Thyroid gland (tissue), 4 donors: ENCODE data around the gene NFILZ. TPM values are rescaled to one million over a fixed set of nuclear protein-coding genes. Genes with fewer than 3 reads are reported as not detected.

Experiments
- DNase-seq, 2 donors: peaks; one replicate each; pipeline ENCODE4 v3.0.0-alpha.2; 2019
- H3K27ac ChIP-seq, 3 donors: fragments of 200-600 bp; sonication (generic); 1 replicate in 2 of 3; 2 replicates in 1 of 3; pipeline ENCODE4 v1.5.1; 2016 to 2019; ENCODE audit warnings: mild to moderate bottlenecking in 1 of 3, moderate library complexity in 1 of 3
- H3K27me3 ChIP-seq: fragments of 200-600 bp; sonication (generic); one replicate; pipeline ENCODE4 v1.5.1; 2019
- H3K36me3 ChIP-seq, 2 donors: fragments of 200-600 bp; sonication (generic); one replicate each; pipeline ENCODE4 v1.5.1; 2016 to 2019
- H3K4me1 ChIP-seq, 2 donors: fragments of 200-600 bp; sonication (generic); one replicate each; pipeline ENCODE4 v1.5.1; 2017 to 2019
- H3K4me3 ChIP-seq, 3 donors: fragments of 200-600 bp; sonication (generic); replicated peaks in 1 of 3; 1 replicate in 2 of 3; 2 replicates in 1 of 3; pipeline ENCODE4 v1.5.1; 2016; ENCODE audit warnings: mild to moderate bottlenecking in 1 of 3
- H3K9me3 ChIP-seq: fragments of 200-600 bp; sonication (generic); one replicate; pipeline ENCODE4 v1.5.1; 2017
- POLR2A ChIP-seq, 2 donors: fragments of 450-650 bp; IDR thresholded peaks; one replicate each; pipeline ENCODE4 v1.6.1; 2017; ENCODE audit warnings: antibody characterized with exemption in 2 of 2, mild to moderate bottlenecking in 2 of 2, moderate library complexity in 1 of 2
- WGBS, 2 donors: methylation state at CpG; one replicate each; pipeline ENCODE4 v1.1.5; 2017; 5-methylcytosine and 5-hydroxymethylcytosine counted together
- intact Hi-C: fragments of 100-400 bp; cut with DNase I; formaldehyde crosslinking; loops from one replicate; pipeline ENCODE4 v1.15.1; 2023
- total RNA-seq, 4 donors: library from RNA; depleted of rRNA; stranded (reverse); fragments of >200 nt; gene quantifications; one replicate each; pipeline ENCODE4 v1.2.3, GENCODE V29; 2016
- TF ChIP-seq, protein P1 (sequence below), 6 experiments: fragments of 200-600 bp in 3 of 6; fragments of 450-650 bp in 3 of 6; sonication (generic) in 3 of 6; IDR thresholded peaks; one replicate each; pipeline ENCODE4 v1.5.1; 2016 to 2019; ENCODE audit warnings: antibody characterized with exemption in 6 of 6, mild to moderate bottlenecking in 2 of 6, inconsistent platforms in 1 of 6, moderate library complexity in 1 of 6

The NFILZ gene
- total RNA-seq, 4 donors from 2014 or later, result not detected

DNA sequence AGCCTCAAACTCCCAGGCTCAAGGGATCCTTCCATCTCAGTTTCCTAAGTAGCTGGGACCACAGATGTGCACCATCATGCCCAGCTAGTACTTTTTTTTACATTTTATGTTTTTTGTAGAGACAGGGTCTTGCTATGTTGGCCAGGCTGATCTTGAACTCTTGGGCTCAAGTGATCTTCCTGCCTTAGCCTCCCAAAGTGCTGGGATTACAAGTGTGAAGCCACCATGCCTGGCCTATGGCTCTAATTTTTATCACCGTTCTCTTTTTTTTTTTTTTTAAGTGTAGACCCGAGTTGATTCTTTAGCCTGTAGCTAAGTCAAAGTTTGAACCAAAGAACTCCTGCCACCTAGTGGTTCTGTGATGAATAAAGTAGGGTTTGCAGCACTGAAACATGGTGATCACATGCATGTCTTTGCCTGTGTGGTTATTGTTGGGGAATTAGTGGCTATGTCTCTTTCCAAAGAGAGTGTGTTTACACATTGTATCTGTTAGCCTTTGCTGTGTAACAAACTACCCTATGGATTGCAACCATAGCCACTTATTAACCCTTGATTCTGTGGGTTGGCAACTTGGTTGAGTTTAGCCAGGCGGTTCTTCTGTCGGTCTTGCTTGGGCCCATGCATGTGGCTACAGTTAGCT is 11.6 kb downstream of the NFILZ start:
- intact Hi-C loops, result no loop called here
- TF ChIP-seq, protein P1, sequence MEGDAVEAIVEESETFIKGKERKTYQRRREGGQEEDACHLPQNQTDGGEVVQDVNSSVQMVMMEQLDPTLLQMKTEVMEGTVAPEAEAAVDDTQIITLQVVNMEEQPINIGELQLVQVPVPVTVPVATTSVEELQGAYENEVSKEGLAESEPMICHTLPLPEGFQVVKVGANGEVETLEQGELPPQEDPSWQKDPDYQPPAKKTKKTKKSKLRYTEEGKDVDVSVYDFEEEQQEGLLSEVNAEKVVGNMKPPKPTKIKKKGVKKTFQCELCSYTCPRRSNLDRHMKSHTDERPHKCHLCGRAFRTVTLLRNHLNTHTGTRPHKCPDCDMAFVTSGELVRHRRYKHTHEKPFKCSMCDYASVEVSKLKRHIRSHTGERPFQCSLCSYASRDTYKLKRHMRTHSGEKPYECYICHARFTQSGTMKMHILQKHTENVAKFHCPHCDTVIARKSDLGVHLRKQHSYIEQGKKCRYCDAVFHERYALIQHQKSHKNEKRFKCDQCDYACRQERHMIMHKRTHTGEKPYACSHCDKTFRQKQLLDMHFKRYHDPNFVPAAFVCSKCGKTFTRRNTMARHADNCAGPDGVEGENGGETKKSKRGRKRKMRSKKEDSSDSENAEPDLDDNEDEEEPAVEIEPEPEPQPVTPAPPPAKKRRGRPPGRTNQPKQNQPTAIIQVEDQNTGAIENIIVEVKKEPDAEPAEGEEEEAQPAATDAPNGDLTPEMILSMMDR (IDR thresholded peaks at IDR 0.05), result peak in 3 of 6 experiments; percentile 40 to 46 (median 44)
- TF ChIP-seq POLR2A (IDR thresholded peaks at IDR 0.05), result no peak
- no peaks in the 10 kb centered on the region for H3K27me3 ChIP-seq
- whole genome bisulfite sequencing, 2 donors, result 51 to 52% methylated on average over 4 of the region's 4 CpGs
- no peaks in the 10 kb centered on the region for H3K9me3 ChIP-seq
- H3K4me1 ChIP-seq, result no peaks in the 10 kb centered on the region
- no peak for DNase-seq
- no peak overlapping the region for H3K27ac ChIP-seq
- H3K4me3 ChIP-seq, result no peak overlapping the region
- H3K36me3 ChIP-seq, result no peaks in the 10 kb centered on the region

DNA sequence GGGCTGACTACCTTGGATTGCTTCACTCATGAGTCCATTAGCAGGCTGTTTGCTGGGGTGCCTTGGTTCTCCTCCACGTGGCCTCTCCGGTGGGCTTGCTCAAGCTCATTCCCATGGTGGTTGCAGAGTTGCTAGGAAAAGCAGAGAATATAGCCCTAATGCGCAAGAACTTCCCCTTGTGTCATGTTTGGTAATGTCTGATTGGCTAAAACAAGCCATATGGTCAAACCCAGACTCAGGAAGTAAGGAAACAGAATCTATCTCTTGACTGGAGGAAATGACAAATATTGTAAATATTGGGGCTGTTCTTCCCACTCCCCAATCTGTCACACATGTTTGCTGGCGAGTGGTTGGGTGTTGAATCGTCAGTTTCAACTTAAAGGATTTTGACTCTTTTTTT is 12.1 kb downstream of the NFILZ start:
- Histone ChIP-seq H3K27ac (no peak overlapping the region), H3K4me1 (no peaks in the 10 kb centered on the region), H3K27me3 (no peaks in the 10 kb centered on the region), H3K4me3 (no peak overlapping the region), H3K36me3 (no peaks in the 10 kb centered on the region), H3K9me3 (no peaks in the 10 kb centered on the region)
- WGBS, 2 donors, result 72 to 89% methylated on average over 5 of the region's 5 CpGs
- TF ChIP-seq, protein P1 (IDR thresholded peaks at IDR 0.05), result no peak
- TF ChIP-seq POLR2A (IDR thresholded peaks at IDR 0.05), result no peak
- intact Hi-C loops, result no loop called here
- no peak for DNase-seq

DNA sequence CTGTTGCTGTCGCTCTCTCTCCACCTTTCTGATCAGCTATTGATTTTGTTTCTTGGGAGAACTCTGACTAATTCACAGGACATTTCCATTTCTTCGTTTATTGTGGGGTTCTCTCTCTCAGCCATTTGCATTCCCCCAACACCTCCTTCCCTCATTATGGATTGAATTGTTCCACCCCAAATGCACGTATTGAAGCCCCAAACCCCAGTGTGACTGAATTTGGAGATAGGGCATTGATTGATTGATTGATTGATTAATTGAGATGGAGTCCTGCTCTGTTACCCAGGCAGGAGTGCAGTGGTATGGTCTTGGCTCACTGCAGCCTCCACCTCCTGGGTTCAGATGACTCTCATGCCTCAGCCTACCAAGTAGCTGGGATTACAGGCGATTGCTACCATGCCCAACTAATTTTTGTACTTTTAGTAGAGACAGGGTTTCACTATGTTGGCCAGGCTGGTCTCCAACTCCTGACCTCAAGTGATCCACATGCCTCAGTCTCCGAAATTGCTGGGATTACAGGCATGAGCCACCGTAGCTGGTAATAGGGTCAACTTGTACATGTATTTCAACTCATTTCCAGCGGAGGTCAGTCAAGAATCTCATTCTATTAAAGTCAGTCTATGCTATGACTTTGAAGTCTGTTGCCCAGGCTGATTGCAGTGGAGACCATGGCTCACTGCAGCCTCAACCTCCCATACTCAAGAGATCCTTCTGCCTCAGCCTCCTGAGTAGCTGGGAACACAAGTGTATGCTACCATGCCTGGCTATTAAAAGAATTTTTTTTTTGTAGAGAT is 13.6 kb downstream of the NFILZ start:
- Histone ChIP-seq H3K9me3 (no peaks in the 10 kb centered on the region), H3K36me3 (no peaks in the 10 kb centered on the region), H3K4me1 (no peaks in the 10 kb centered on the region), H3K27me3 (no peaks in the 10 kb centered on the region), H3K27ac (no peak overlapping the region), H3K4me3 (no peak overlapping the region)
- WGBS, 2 donors, result 68 to 71% methylated on average over 7 of the region's 7 CpGs
- TF ChIP-seq, protein P1 (IDR thresholded peaks at IDR 0.05), result no peak
- no peak for TF ChIP-seq POLR2A (IDR thresholded peaks at IDR 0.05)
- intact Hi-C loops, result no loop called here
- no peak for DNase-seq

DNA sequence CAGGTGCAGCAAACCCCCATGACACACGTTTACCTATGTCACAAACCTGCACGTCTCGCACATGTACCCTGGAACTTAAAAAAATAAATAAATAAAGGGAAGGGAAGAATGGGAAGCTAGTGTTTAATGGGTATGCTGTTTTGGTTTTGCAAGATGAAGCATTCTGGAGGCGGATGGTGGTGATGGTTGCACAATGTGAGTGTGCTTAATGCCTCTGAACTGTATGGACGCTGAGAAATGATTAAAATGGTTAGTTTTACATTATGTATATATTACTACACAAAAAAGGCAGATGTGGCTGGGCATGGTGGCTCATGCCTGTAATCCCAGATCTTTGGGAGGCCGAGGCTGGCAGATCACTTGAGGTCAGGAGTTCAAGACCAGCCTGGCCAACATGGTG is 17.8 kb downstream of the NFILZ start:
- no peaks in the 10 kb centered on the region for H3K36me3 ChIP-seq
- no peaks in the 10 kb centered on the region for H3K27me3 ChIP-seq
- TF ChIP-seq, protein P1 (IDR thresholded peaks at IDR 0.05), result no peak
- TF ChIP-seq POLR2A (IDR thresholded peaks at IDR 0.05), result no peak
- no peak overlapping the region for H3K4me3 ChIP-seq
- H3K9me3 ChIP-seq, result no peaks in the 10 kb centered on the region
- H3K27ac ChIP-seq, result no peak overlapping the region
- no peaks in the 10 kb centered on the region for H3K4me1 ChIP-seq
- DNase-seq, result no peak
- intact Hi-C loops, result no loop called here
- WGBS, 2 donors, result 82 to 83% methylated on average over 6 of the region's 6 CpGs
